Endodermal cell (in vitro differentiated cells): ENCODE results near the gene ZNF543. TPM values are rescaled to one million over a fixed set of nuclear protein-coding genes. Genes with fewer than 3 reads are reported as not detected.

Experiments
- DNase-seq: peaks from one replicate; pipeline ENCODE4 v3.0.0-alpha.2; 2017
- H3K27ac ChIP-seq: 2 replicates; pipeline ENCODE4 v1.5.1; 2013; ENCODE audit warnings: mild to moderate bottlenecking, low read depth, low read length, moderate library complexity
- H3K27me3 ChIP-seq: 2 replicates; pipeline ENCODE4 v1.6.1; 2013; ENCODE audit warnings: mild to moderate bottlenecking, low read length, moderate library complexity; ENCODE audit not compliant: insufficient read depth, control insufficient read depth, poor library complexity, severe bottlenecking
- H3K36me3 ChIP-seq: 2 replicates; pipeline ENCODE4 v1.7.0; 2013; ENCODE audit warnings: mild to moderate bottlenecking, low read length, moderate library complexity; ENCODE audit not compliant: control insufficient read depth, insufficient read depth
- H3K4me1 ChIP-seq: one replicate; pipeline ENCODE4 v1.7.0; 2013; ENCODE audit warnings: low read length; ENCODE audit not compliant: control insufficient read depth, insufficient read depth
- H3K4me3 ChIP-seq: 2 replicates; pipeline ENCODE4 v1.5.1; 2013; ENCODE audit warnings: mild to moderate bottlenecking, low read length, moderate library complexity
- H3K9ac ChIP-seq: 2 replicates; pipeline ENCODE4 v1.6.1; 2013; ENCODE audit warnings: mild to moderate bottlenecking, low read length, moderate library complexity; ENCODE audit not compliant: poor library complexity, severe bottlenecking; ENCODE audit errors: extremely low read depth
- H3K9me3 ChIP-seq: 2 replicates; pipeline ENCODE4 v1.6.1; 2013; ENCODE audit warnings: mild to moderate bottlenecking, low read length, moderate library complexity; ENCODE audit not compliant: control insufficient read depth
- H3K27ac Mint-ChIP-seq: 2 replicates; pipeline ENCODE4 v1.8.0; 2020; ENCODE audit warnings: mixed read lengths
- H3K27me3 Mint-ChIP-seq: 2 replicates; pipeline ENCODE4 v1.8.0; 2021; ENCODE audit warnings: mild to moderate bottlenecking, mixed read lengths; ENCODE audit not compliant: insufficient read depth
- H3K36me3 Mint-ChIP-seq: 2 replicates; pipeline ENCODE4 v1.8.0; 2020; ENCODE audit warnings: low read depth, mixed read lengths
- H3K4me1 Mint-ChIP-seq: 2 replicates; pipeline ENCODE4 v1.8.0; 2020; ENCODE audit warnings: mixed read lengths
- H3K4me3 Mint-ChIP-seq: 2 replicates; pipeline ENCODE4 v1.8.0; 2020; ENCODE audit warnings: mild to moderate bottlenecking, moderate library complexity, mixed read lengths
- H3K9me3 Mint-ChIP-seq: 2 replicates; pipeline ENCODE4 v1.8.0; 2020; ENCODE audit warnings: mild to moderate bottlenecking, mixed read lengths
- WGBS, 2 experiments: methylation state at CpG; one replicate each; pipeline versions ENCODE4 v1.1.5 to v1.1.7; 2013; ENCODE audit warnings: missing lambda C conversion rate in 2 of 2, mixed read lengths in 1 of 2; ENCODE audit not compliant: insufficient coverage in 1 of 2, insufficient read length in 1 of 2; 5-methylcytosine and 5-hydroxymethylcytosine counted together
- total RNA-seq, 2 donors: library from RNA; stranded (reverse); fragmentation: NEBNext Ultra II Directional in 1 of 2; extraction: Animal tissue kit (Norgen Biotek cat#: 25700) in 1 of 2; gene quantifications; 2 replicates in 1 of 2; 3 replicates in 1 of 2; pipeline ENCODE4 v1.2.1, GENCODE V29; 2021
- TF ChIP-seq, protein P1 (sequence below): fragments of 200-600 bp; sonication (generic); conservative IDR thresholded peaks from 2 replicates; pipeline ENCODE4 v1.5.0; 2021; ENCODE audit warnings: antibody characterized with exemption, mild to moderate bottlenecking

ZNF543 gene
- total RNA-seq, 2 donors from 2014 or later, result 6.2 to 13.4 TPM

DNA sequence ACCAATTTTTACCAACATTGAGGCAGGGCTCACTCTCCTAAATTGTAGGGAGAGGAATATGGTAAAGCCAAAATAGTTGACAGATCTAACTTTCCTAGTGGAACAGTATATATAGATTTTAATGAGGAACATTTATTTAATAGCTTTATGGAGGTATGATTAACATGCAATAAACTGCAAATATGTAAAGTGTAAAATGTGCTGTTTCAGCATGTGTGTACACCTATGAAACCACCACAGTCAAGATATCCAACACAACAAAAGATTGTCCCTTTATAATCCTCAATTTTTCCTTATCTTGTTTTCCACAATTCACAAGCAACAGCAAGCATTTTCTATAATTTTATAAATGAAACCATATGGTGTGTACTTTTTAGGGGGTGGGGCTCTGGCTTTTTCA, 39.0 kb downstream of the ZNF543 start:
- Mint-ChIP-seq H3K27ac (no peak overlapping the region), H3K36me3 (peaks cover 58% of the 10 kb centered on the region), H3K27me3 (no peaks in the 10 kb centered on the region), H3K9me3 (peaks cover 16% of the 10 kb centered on the region), H3K4me1 (peaks cover 8% of the 10 kb centered on the region), H3K4me3 (no peak overlapping the region)
- no peaks in the 10 kb centered on the region for H3K9me3 ChIP-seq
- no peaks in the 10 kb centered on the region for H3K4me1 ChIP-seq
- H3K27me3 ChIP-seq, result no peaks in the 10 kb centered on the region
- H3K9ac ChIP-seq, result no peak overlapping the region
- TF ChIP-seq, protein P1, sequence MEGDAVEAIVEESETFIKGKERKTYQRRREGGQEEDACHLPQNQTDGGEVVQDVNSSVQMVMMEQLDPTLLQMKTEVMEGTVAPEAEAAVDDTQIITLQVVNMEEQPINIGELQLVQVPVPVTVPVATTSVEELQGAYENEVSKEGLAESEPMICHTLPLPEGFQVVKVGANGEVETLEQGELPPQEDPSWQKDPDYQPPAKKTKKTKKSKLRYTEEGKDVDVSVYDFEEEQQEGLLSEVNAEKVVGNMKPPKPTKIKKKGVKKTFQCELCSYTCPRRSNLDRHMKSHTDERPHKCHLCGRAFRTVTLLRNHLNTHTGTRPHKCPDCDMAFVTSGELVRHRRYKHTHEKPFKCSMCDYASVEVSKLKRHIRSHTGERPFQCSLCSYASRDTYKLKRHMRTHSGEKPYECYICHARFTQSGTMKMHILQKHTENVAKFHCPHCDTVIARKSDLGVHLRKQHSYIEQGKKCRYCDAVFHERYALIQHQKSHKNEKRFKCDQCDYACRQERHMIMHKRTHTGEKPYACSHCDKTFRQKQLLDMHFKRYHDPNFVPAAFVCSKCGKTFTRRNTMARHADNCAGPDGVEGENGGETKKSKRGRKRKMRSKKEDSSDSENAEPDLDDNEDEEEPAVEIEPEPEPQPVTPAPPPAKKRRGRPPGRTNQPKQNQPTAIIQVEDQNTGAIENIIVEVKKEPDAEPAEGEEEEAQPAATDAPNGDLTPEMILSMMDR, result no peak
- no peak overlapping the region for H3K27ac ChIP-seq
- no peak for DNase-seq
- peaks cover 53% of the 10 kb centered on the region for H3K36me3 ChIP-seq
- H3K4me3 ChIP-seq, result no peak overlapping the region

DNA sequence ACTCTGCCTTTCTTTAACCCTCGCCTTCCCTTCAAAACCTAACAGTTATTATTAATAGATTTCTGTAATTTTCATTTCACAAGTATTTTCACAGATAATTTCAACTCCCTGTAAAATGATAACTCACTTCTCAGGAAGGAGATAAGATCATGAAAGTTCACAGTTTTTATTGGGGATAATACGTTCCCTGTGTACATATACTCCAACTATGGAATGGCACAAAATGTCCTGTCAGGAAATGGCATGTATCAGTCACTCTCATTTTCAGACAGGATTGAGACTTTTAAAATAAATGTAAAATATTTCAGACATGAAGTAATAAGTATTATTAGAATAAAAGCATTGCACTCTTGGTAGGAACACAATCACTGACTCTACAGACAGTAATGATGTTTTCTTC, 42.1 kb downstream of the ZNF543 start:
- H3K4me1 ChIP-seq, result no peaks in the 10 kb centered on the region
- WGBS, 2 experiments, result 90 to 100% methylated on average over 1 of the region's 2 CpGs
- Mint-ChIP-seq H3K4me3 (peak overlapping the region; percentile 81), H3K27me3 (no peaks in the 10 kb centered on the region), H3K9me3 (peaks cover 2% of the 10 kb centered on the region), H3K36me3 (peaks cover 30% of the 10 kb centered on the region), H3K27ac (peak overlapping the region; percentile 96), H3K4me1 (peaks cover 8% of the 10 kb centered on the region)
- TF ChIP-seq, protein P1, result no peak
- H3K36me3 ChIP-seq, result peaks cover 22% of the 10 kb centered on the region
- H3K27me3 ChIP-seq, result no peaks in the 10 kb centered on the region
- no peak overlapping the region for H3K27ac ChIP-seq
- no peaks in the 10 kb centered on the region for H3K9me3 ChIP-seq
- peak overlapping the region; percentile 70 for H3K9ac ChIP-seq
- DNase-seq, result no peak
- peak overlapping the region; percentile 89 for H3K4me3 ChIP-seq

DNA sequence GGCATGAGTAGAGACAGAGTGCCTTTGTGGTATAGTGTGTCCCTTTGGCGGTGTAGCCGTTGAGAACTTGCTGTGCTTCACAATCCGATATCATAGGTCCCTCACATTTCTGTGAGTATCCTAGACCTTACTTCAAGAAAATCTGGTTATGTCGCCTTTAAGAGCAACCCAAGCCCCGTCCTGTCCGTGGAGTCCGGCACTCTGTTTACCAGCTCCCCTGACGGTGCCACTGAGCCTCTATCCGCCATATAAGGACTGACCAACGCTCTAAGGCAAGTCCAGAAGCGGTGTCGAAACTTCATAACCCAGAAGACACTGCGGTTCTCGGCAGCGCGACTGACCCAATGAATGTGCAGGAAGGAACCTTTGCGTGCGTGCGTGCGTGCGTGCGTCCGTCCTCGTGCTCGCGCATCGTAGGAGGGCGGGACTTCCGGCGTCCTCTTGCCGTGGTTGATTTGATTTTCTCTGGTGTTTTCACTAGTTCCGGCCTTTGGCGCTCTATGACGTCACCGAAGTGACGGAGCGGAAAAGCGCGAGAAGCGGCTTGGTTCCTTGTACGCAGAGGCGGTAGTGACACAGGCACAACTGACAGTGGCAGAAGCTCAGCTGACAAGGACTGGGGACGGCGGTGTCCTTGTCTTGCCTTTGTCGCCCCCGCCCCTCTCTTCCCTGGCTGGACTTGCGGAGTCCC, 42.9 kb downstream of the ZNF543 start, which contains the start of the genes TRAPPC2B and ZNF547:
Gene TRAPPC2B (plus strand): TSS at position 555 of the 691 bp plus-strand sequence. CDS start 1,283 bp downstream, outside the sequence.
Gene ZNF547 (plus strand): TSS at position 555 of the 691 bp plus-strand sequence. CDS start 5,005 bp downstream, outside the sequence.
- DNase-seq, result peak; percentile 100
- Mint-ChIP-seq H3K27me3 (no peaks in the 10 kb centered on the region), H3K27ac (peak within 1 kb of the TSS; percentile 96), H3K4me3 (peak within 1 kb of the TSS; percentile 81), H3K4me1 (peaks cover 8% of the 10 kb centered on the region), H3K9me3 (no peaks in the 10 kb centered on the region), H3K36me3 (peaks cover 23% of the 10 kb centered on the region)
- Histone ChIP-seq H3K9me3 (no peaks in the 10 kb centered on the region), H3K27me3 (no peaks in the 10 kb centered on the region), H3K27ac (peak within 1 kb of the TSS; percentile 80), H3K36me3 (peaks cover 15% of the 10 kb centered on the region), H3K9ac (peak within 1 kb of the TSS; percentile 70), H3K4me1 (no peaks in the 10 kb centered on the region), H3K4me3 (peak within 1 kb of the TSS; percentile 89)
- WGBS, 2 experiments, result 3 to 4% methylated on average over 41 to 47 of the region's 47 CpGs
- TF ChIP-seq, protein P1, result no peak
